Suppressor macrophage treated with lipopolysaccharide for 4 hours (primary cell): ENCODE data around the gene IPO4.
A peak's percentile ranks its signal among the peaks of the same experiment; 100 is the strongest.
"Not testable (repeated sequence)": the region's sequence is repeated elsewhere in the genome, so short reads cannot be mapped to it uniquely, and the experiment has no call there.

Source experiments
- DNase-seq: peaks from one replicate; pipeline ENCODE4 v3.0.0-alpha.2; 2020

Gene IPO4

DNA sequence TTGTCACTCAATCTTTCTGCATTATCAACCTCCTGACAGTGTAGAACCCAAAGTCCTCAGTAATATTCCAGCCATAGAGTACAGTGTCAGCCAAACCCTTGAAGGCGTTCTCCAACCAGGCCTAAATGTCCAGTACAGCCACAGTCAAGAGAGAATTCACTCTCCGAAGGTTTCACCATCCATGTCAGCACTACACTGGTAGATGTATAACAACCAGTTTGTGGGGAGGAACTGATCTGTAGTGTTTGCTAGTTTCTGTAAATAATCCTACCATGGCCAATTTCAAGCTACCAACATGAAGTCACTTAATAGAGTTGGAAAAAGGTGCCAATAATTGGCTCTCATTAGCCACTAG, 27.7 kb upstream of the IPO4 start:
- no peak for DNase-seq

DNA sequence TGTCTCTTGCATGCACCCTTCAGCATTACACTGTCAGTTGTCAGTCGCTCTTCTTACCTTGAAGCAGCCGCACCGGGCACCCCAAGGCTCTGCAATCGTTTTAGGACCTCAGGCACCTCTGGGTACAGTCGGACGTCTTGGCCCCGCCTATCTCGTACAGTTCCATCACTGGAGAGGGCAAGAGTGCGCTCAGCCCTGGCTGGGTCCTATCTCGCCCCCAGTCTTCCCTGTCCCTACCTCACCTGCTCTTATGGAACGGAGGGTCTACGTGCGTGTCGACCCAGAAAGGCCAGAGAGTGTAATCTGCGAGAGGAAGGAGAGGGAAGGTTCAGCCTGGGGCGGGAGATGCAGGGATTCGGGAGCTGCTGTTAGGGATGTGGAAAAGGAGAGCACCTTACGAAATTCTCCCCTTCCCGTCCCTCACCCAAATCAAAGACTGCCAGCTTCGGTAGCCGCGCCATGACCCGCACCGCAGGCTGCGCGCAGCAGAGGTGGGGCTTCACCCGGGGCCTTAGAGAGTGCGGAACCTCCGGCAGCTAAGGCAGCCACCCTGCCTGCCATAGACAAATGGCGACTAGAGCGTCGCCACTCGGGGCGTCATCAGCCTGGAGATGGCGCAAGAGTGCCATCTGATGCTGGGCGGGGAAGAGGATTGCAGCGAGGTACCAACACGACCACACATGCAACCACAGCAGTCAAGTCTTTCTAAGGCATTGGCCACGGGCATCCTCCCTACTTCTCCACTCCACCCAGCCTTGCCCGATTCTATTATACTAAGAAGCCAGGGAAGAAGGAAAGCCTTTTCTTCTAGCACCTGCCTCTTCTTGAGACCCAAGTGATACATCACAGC, 27.1 kb upstream of the IPO4 start, which contains the start of gene MDP1:
TSS of gene MDP1 (minus strand) at position 572 of the 850 bp plus-strand sequence. CDS start at position 461, 111 bp downstream.
- peak; percentile 91 for DNase-seq

DNA sequence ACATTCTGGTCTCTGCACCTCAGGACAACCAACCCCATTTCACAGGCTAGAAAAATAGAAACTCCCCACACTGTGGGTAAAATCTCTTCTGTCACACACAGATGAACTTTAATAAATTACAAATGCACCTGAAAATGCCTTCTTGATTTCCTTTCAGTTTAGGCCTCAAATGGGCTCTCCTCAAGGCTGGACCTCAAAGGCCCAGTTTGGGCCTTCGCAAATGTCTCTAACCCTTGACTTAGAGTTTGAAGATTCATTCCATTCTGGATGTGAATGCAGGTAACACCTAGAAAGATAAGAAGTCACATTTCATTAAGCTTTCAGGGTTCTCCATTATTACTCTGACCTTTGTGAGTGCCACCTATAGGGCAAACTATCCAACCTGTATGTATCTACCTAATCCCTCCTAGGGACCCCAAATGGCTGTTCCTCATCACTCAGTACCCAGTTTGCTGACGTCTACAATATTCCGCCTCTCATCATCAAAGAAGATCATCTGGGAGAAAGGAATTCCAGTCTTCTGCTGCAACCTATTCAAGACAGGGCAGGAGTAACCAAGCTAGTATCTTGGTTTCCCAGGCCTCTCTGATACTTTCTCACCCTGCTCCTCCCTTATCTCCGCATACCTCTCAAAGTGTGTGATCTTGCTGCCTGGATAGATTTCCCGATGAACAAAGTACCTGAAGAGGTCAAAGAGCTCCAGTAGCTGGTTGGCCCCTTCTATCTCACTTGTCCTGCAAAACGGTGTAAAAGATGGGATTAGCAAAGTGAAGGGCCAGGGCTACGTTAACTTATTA, 25.4 kb upstream of the IPO4 start:
- DNase-seq = no peak

DNA sequence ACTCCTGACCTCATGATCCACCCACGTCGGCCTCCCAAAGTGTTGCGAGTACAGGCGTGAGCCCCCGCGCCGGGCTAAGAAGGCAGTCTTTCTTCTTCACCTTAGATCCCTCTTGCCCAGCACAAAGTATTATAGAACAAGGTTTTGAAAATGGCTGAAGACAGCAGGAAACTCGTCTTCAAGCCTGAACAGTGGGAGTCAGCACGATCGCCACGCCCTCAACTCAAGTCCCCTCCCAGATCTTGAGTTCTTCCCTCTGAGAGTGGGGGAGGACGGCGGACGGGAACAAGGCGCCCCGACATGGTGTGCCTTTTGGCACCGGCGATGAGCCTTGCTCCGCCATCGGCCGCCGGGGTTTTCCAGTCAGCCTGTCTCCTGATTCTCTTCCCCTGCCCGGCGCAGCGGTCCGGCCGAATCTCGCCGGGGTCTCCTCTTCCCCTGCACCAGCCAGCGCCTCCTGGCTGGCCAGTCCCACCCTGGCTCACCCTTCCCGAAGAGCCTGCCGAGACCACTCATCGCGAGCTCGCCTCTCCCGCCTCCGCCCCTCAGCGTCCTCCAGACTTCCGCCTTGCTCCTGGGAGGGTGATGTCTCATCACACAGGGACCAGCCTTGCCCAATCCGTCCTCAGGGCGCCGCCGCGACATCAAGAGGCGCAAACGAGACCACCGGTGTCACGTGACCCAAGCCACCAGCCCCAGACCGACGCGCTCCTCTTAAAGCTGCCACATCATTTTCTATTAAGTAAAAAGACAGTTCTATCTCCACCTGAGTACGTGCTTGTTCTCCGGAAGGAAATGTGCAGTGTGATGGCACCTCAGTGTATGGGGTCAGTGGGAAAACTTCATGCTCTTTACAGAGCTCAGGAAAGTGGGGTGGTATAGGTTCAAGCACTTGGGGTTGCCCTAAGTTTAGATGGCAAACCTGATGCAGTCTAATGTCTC, 24.6 kb upstream of the IPO4 start, which contains the start of gene CHMP4A:
TSS of gene CHMP4A (minus strand) at position 565 of the 942 bp plus-strand sequence. CDS start at position 516, 49 bp downstream.
- DNase-seq = peak; percentile 99

DNA sequence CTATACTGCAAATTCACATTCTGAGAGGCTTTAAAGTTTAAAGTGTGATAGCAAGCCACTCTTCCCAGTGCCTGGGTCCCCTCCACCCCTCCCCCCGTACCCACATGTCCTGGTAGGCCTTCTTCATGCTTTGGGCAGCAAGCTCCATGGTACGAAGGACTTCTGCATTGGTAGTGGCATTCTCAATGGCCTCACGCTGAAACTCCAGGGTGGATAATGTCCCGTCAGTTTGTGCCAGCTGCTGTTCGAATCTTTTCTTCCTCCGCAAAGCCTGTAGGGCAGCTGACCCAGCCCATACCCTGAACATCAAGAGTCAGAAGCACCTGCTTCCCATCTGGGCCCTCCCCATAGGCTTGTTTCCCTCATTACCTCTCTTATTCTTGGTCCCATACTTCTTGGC, 22.7 kb upstream of the IPO4 start:
- no peak for DNase-seq

DNA sequence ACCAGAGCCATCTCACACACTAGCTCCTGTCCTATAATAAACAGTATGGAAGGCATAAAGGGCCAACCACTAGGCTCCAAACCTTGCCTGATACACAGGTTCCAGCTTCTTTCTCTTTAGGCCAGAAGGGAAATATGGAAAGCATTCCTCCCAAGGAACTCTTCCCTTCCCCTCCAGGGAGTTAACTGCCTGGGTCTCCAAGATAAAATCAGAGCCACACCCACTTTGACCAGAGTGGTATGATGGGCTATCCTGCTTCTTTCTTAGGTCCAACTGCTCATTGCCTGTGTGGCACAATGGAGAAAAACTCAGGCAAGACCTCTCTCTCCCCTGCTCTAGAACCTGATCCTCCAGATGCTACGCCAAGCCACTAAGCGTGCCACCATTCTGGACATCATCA, 19.0 kb upstream of the IPO4 start:
- no peak for DNase-seq

DNA sequence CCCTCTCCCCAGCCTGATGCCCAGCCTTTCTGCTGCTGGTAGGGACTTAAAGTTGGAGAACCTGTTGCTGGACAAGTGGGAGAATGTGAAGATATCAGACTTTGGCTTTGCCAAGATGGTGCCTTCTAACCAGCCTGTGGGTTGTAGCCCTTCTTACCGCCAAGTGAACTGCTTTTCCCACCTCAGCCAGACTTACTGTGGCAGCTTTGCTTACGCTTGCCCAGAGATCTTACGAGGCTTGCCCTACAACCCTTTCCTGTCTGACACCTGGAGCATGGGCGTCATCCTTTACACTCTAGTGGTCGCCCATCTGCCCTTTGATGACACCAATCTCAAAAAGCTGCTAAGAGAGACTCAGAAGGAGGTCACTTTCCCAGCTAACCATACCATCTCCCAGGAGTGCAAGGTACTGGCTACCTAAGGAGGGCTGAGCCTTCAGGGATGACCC, 18.5 kb upstream of the IPO4 start:
- no peak for DNase-seq

DNA sequence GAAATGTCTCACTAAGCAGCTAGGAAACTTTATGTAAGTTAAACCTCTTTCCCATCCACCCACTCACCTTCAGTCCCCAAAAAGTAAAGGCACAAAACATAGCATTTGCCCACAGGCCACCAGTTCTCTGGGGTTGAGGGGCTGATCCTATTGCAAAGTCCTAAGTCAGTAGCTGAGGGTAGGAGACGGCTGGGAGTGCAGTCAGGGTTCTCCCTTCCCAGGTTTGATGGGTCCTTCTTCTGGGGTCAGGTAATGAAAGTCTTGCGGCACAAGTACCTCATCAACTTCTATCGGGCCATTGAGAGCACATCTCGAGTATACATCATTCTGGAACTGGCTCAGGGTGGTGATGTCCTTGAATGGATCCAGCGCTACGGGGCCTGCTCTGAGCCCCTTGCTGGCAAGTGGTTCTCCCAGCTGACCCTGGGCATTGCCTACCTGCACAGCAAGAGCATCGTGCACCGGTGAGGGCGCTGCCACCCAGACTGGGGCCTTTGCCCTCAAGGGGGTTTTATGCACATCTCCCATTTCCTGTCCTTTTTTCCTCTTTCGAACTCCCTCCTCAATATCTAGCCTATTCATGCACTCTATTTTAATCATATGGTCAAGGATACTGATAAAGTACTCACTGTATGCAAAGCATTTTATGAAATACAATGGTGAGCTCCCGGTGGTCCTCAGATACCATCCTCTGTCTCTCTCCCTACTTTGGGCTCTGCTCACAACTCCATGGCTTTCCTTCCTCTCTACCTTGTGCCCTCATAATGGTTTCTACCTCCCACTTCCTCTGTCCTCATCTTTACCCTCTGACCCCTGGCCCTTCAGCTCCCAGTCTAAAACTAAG, 17.9 kb upstream of the IPO4 start:
- no peak for DNase-seq

DNA sequence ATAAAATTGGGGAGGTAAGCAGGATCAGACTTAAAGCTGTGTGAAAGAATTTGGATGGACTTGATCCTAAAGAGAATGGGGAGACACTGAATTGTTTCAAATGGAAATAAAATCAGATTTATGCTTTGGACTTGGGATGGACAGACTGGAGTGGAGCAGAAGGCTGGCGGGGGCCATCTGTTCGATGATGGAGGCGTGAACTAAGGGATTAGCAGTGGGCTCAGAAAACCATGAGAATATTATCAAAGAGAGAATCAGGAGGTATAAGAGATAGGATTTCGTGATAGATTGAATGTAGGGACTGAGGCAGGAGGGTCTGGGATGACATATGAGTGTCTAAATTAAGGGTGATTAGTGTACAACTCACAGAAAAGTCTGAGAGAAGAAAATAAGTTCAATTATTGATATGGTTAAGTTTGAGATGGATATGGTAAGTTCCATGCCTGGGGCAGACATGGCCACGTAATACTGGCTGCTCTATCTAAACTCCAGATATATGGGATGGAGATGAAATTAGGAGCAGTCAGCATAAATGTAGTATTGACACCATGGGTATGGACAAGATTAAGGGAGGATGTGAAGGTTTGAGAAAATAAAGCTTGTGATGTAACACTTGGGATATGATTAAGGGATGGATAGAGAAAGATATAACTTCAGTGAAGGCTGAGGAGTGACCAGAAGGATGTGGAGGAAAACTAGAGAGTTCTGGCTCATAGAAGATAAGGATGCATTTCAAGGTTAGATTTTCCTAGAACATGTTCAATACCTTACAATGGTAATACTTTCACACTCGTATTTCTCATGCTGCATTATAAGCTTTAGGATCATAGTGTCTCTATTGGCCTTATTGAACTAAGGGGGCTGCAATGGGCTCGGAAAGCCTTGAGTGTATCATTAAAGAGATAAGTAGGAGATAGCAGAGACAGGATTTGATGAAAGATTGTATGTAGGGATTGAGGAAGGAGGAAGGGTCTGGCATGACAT, 15.8 kb upstream of the IPO4 start:
- DNase-seq = no peak

DNA sequence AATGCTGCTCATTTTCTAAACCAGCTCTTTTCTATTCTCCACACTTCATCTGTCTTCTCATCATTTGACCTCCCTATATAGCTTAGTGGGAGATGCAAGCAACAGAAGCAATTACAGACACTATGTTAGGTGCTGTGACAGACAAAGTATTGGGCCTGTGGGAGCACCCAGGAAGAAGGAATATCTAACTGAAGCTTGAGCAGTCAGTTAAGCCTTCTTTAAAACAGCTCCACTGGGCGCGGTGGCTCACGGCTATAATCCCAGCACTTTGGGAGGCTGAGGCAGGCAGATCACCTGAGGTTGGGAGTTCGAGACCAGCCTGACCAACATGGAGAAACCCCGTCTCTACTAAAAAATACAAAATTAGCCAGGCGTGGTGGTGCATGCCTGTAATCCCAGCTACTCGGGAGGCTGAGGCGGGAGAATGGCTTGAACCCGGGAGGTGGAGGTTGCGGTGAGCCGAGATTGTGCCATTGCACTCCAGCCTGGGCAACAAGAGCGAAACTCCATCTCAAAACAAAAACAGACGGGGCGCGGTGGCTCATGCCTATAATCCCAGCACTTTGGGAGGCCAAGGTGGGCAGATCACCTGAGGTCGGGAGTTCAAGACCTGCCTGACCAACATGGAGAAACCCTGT, 14.8 kb upstream of the IPO4 start:
- not testable (repeated sequence) for DNase-seq

DNA sequence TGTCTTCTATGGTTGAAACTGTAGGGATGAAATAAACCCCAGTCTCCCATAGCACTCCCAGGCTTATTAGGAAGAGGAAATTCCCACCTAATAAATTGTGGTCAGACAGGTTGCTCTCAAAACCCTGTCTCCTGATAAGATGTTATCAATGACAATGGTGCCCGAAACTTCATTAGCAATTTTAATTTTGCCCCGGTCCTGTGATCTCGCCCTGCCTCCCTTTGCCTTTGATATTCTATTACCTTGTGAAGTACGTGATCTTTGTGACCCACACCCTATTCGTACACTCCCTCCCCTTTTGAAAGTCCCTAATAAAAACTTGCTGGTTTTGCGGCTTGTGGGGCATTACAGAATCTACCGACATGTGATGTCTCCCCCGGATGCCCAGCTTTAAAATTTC, 13.9 kb upstream of the IPO4 start:
- DNase-seq = not testable (repeated sequence)

DNA sequence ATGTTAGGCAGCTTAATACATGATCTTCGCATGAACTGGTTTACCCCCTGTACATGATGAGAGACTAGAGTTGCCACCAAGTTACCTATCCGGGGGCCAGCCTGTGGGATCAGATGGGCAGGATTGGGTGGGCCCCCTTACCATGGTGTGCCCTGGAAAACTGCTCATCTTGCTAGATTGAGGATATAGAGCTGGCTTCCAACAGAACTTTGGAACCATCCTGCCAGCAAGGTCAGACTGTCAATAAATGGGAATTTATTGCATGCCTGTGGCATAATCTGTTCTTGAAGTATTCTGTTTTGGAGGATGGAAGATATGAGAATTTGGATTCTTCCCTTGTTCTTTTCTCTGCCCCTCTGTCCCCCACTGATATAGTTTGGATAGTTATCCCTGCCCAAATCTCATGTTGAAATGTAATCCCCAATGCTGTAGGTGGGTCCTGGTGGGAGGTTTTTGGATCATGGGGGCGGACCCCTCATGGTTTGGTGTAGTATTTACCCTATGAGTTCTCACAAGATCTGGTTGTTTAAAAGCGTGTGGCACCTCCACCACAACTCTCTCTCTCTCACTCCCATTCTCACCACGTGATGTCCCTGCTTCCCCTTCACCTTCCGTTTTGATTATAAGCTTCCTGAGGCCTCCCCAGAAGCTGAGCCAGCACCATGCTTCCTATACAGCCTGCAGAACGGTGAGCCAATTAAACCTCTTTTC, 10.4 kb upstream of the IPO4 start:
- DNase-seq = no peak

DNA sequence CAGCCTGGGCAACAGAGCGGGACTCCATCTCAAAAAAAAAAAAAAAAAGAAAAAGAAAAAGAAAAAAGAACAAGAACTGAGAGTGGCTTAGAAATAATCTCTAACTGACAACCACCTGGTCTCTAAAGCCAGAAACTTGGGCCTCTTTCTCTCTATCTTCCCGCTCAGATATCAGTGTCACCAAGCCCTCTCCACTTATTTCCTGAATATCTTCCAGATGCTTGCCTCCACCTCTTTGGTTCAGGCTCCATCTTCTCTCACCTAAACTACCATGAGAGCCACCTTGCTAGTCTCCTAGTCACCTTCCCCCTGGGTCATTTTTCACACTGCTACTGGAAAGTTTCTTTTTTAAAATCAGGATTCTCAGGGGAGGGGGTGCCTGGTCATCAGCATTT, 8.4 kb upstream of the IPO4 start:
- no peak for DNase-seq

DNA sequence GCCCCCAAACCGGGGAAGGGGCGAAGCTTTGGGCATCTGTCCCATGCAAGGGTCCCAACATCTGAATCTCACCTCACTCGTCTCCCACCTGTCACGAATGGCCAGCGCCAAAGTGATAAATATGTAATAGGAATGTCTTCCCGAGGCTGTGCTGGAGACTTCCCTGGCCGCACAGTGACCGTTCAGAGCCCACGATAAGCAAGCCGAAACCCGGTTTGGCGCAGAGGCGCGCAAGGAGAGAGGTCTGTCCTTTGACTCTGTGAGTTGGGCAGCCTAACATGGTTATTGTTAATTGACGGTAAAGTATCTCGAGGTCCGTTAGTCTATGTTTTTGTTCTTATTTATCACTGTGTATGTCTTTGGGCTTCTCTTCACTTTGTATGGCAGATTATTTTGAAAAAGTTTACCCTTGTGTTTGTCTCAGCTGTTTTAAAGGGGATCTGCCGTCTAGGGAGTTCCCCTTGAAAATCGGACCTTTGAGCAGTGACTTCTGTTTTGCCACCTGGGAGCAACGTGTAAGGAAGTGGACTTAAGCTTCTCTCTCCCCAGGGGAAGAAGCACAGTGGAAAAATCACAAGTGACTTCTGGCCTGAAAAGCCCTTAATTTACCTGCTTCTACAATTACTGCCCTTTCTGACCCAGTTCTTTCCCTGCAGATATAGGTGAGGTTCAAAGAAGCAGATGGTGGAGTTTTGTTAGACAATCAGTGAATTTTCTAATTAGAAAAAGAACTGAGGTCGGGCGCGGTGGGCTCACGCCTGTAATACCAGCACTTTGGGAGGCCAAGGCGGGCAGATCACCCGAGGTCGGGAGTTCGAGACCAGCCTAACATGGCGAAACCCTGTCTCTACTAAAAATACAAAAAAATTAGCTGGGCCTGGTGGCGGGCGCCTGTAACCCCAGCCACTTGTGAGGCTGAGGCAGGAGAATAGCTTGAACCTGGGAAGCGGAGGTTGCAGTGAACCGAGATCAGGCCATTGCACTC, 7.7 kb upstream of the IPO4 start:
- DNase-seq = peak; percentile 29

DNA sequence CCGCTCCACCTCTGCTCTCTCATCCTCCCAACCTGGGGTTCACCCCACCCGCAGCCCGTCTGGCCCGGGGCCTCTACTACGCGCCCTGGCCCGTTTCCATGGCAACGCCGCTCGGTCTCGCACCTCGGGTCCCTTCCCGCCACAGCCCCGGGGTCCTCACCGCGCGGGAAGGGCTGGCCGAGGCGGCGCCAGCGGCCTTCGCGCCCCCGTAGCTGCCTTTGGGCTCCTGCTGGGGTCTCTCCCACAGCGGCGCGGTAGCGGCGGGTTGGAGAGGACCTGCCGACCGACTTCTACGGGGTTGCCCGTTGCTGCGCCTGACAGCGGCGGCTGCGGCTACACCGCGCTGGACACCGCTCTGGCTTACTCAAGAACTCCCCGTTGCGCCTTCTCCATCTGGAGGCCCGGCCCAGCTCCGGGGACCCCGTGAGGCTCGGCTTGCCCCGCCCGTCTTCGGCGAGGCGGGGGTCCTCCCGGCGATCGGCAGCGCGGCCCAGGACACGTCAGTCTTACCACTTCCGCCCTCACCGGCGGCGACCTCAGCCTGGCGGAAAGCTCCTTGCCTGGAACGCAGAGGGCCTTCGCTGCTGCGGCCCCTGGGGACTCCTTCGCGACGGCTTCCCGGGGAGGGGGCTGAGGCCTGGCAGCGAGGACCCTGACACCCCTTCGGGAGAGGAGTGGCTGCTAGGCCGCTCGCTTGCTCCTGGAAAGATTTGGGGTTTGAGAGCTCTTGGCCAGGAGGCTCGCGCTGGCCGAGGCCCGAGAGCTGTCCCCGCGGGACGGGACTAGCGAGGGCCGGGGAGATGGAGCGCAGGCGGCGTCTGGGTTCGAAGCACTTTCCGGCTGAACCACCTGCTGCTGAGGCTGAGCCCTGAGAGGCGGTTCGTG, 6.8 kb upstream of the IPO4 start, which contains the start of gene TM9SF1:
TSS of gene TM9SF1 (minus strand) at position 256 of the 885 bp plus-strand sequence. CDS start 422 bp downstream, outside the sequence.
- DNase-seq = peak; percentile 89

DNA sequence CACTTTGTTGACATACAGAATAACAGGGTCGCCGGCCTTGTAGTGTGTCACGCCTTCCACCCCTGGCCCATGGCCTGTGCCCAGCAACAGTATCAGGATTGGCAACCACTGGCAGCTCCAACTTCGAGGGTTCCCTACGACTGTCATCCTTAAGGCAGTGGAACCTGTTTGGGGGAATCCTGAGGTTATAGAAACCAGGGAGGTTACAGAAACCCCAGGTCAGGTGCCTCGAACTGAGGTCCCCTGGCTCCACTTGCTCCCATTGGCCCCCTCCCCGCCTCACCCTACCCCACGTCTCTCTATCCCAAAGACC, 6.2 kb upstream of the IPO4 start:
- DNase-seq = no peak
